GM21529 (cell line): Measurements from ENCODE around the gene DNAH14.
"Not testable (repeated sequence)": the region's sequence is repeated elsewhere in the genome, so short reads cannot be mapped to it uniquely, and the experiment has no call there.

Experiments used
- ATAC-seq: cut with Tn5 transposase; IDR thresholded peaks from one replicate; pipeline ENCODE4 v1.9.1; 2021; ENCODE audit not compliant: unreplicated experiment

The DNAH14 gene

DNA sequence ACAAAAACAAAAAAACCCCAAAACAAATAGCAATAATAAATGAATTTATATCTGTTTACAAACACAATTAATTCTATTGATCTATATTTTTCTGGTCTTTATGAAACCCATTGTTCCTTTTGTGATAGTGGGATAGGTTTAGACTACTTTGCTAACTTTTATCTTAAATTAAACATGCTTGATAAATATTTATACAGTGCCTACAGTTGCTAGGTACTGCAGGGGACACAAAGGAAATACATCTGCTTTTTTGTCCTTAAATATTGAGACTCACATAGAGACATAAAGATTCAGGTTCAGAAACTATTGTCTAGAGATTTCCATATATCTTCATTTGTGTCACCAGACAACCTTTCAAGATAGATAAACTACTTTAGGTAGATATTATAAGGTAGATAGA, 8.5 kb upstream of the DNAH14 start:
- ATAC-seq = no peak

DNA sequence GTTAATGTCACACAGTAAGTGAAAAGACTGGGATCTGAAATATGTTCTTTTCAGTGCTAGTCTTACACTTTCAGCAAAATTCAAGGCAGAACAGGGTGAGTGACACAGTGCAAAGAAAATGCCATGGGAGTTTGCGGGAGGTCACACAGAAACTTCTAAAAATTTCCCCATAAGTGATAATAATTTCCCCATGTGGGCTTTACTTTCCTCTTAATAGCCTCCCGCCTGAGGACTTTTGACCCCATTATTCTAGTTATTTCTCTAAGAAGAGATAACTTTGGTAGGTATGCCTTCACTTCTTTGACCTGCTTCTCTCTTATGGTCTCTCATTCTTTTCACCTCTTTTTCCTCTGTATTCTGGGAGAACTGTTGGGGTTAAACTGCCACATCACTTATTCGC, 8.1 kb upstream of the DNAH14 start:
- ATAC-seq = no peak

DNA sequence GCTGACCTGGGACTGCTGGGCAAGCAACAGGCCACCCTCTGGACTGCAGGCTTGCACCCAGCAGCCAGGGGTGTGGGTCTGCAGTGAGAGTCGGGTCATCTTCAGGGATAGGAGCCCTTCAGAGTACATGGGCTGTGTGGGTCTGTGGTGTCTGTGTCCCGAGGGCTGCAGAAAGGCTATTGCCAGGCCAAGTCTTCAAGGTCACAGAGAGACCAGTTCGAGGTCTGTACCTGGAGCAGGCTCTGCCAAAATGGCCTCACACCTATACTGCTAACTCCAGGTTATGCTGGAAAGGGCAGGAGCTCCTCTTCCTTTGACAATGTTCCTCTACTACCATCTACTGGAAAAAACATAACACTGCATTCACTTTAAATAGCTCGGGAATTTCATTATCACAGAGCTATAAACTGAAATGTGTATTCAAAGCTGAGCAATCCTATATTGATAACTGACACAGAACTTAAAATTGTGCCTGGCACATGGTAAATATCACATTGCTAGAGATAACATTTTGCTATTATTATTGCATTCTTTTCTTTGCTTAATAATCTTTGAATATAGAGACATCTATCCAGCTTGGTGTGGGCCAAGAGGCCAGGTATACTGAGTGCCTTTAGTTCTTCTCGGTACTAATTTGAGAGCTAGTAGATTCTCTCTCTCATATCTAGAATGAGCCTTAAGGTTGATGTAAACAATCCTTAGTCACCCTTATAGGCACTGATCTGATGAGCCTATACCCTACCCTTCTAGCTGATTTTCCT, 6.9 kb upstream of the DNAH14 start:
- no peak for ATAC-seq

DNA sequence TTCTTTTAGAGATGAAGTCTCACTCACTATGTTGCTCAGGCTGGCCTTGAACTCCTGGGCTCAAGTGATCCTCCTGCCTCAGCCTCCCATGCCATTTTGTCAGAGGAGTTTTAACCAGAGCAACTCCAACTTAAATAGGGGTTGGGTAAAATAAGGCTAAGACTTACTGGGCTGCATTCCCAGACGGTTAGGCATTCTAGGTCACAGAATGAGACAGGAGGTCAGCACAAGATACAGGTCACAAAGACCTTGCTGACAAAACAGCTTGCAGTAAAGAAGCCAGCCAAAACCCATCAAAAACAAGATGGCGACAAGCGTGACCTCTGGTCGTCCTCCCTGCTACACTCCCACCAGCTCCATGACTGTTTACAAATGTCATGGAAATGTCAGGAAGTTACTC, 5.7 kb upstream of the DNAH14 start:
- no peak for ATAC-seq

DNA sequence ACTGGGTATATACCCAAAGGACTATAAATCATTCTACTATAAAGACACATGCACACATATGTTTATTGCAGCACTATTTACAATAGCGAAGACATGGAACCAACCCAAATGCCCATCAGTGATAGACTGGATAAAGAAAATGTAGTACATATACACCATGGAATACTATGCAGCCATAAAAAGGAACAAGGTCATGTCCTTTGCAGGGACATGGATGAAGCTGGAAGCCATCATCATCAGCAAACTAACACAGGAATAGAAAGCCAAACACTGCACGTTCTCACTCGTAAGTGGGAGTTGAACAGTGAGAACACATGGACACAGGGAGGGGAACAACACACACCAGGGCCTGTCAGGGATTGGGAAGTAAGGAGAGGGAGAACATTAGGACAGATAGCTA, 1.8 kb upstream of the DNAH14 start:
- ATAC-seq = not testable (repeated sequence)

DNA sequence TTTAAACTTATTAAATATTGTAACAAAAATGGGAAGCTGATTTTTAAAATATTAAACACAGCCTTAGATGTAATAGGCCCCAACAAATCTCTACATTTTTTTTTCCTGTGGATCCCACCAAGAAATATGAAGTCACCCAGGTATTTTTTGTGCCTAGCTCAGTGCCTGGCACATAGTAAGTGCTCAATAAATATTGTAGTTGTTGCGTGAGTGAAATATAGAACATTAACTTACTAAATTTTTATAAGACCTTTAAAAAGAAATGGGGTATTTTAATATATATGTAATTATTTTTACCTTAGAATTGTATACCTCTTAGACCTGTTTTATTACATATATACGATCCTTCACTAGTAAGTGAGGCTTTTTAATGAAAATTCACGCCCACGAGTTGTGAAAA, 569 bp upstream of the DNAH14 start:
- ATAC-seq = no peak

DNA sequence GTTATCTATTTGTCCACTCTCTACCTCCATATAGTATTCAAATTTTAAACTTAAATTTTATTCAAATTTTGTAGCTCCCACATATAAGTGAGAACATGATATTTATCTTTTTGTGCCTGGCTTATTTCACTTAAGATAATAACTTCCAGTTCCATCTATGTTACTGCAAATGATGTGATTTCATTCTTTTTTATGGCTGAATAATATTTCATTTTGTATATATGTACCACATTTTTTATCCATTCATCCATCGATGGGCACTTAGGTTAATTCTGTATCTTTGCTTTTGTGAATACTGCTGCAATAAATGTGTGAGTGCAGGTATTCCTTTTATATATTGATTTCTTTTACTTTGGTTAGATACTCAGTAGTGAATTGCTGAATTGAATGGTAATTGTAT, 2.1 kb downstream of the DNAH14 start:
- ATAC-seq = no peak

DNA sequence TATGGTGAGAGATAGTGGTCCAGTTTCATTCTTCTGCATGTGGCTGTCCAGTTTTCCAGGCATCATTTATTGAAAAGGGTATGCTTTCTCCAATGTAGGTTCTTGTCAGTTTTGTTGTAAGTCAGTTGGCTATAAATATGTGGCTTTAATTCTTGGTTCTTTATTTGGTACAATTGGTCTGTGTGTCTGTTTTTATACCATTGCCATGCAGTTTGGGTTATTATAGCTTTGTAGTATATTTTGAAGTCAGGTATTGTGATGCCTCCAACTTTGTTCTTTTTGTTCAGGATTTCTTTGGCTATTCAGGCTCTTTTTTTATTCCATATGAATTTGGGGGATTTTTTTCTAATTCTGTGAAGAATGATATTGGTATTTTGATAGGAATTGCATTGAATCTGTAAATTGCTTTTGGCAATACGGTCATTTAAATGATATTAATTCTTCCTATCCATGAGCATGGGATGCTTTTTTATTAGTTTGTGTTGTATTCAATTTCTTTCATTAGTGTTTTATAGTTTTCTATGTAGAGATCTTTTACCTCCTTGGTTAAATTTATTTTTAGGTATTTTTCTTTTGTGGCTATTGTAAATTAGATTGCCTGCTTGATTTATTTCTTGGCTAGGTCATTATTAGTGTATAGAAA, 3.3 kb downstream of the DNAH14 start:
- ATAC-seq = no peak

DNA sequence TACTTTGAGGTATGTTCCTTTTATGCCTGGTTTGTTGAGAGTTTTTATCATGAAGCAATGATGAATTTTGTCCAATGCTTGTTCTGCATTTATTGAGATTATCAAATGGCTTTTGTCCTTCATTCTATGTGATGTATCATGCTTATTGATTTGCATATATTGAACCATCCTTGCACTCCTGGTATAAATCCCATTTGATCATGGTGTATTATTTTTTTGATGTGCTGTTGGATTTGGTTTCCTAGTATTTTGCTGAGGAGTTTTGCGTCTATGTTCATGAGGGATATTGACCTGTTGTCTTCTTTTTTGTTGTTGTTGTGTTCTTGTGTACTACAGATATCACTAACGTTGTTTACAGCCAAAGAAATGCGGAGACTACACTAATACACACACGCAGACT, 4.1 kb downstream of the DNAH14 start:
- ATAC-seq = no peak

DNA sequence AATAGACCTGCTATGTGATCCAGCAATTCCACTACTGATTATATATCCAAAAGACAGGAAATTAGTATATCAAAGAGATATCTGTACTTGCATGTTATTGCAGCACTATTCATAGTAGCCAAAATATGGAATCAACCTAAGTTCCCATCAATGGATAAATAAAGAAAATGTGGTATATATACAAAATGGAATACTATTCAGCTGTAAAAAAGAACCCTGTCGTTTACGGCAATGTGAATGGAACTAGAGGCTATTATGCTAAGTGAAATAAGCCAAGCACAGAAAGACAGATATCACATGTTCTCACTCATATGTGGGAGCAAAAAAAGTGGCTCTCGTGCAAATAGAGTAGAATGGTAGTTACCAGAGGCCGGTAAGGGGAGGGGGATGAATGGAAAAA, 9.2 kb downstream of the DNAH14 start:
- ATAC-seq = no peak

DNA sequence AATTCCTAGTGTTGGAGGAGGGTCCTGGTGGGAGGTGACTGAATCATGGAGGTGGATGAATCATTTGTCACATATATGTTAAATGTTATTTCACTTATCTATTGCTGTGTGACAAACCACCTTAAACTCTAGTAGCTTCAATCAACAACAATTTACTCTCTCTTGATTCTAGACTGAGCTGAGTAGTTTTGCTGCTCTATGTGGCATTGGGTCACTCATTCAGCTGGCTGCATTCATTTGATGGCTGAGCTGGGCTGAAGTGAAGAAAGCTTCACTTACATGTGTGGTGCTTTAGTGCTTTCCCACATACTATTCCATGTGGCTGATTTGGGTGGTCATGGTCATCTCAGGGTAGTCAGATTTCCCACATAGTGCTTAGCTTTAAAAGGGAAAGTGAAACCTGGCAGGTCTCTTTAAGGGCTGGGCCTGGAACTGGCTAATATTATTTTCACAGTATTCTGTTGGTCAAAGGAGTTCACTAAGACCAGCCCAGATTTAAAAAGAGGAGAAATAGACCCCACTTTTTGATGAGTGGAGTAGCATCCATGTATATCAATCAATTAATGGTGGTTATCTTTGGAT, 10.5 kb downstream of the DNAH14 start:
- ATAC-seq = no peak

DNA sequence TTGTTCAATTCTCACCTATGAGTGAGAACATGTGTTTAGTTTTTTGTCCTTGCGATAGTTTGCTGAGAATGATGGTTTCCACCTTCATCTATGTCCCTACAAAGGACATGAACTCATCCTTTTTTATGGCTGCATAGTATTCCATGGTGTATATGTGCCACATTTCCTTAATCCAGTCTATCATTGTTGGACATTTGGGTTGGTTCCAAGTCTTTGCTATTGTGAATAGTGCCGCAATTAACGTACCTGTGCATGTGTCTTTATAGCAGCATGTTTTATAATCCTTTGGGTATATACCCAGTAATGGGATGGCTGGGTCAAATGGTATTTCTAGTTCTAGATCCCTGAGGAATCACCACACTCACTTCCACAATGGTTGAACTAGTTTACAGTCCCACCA, 11.3 kb downstream of the DNAH14 start:
- not testable (repeated sequence) for ATAC-seq

DNA sequence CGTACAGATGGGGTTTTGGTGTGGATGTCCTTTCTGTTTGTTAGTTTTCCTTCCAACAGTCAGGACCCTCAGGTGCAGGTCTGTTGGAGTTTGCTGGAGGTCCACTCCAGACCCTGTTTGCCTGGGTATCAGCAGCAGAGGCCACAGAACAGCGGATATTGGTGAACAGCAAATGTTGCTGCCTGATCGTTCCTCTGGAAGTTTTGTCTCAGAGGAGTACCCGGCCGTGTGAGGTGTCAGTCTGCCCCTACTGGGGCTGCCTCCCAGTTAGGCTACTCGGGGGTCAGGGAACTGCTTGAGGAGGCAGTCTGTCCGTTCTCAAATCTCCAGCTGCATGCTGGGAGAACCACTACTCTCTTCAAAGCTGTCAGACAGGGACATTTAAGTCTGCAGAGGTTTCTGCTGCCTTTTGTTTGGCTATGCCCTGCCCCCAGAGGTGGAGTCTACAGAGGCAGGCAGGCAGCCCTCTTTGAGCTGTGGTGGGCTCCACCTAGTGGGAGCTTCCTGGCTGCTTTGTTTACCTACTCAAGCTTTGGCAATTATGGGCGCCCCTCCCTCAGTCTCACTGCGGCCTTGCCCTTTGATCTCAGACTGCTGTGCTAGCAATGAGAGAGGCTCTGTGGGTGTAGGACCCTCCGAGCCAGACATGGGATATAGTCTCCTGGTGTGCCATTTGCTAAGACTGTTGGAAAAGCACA, 16.3 kb downstream of the DNAH14 start:
- ATAC-seq = not testable (repeated sequence)

DNA sequence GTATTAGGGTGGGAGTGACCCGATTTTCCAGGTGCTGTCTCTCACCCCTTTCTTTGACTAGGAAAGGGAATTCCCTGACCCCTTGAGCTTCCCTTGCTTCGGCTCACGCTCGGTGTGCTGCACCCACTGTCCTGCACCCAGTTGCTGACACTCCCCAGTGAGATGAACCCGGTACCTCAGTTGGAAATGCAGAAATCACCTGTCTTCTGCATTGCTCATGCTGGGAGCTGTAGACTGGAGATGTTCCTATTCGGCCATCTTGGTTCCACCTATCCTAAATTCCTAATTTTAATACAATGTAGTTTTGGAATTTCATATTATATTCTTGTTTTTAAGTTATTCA, 16.8 kb downstream of the DNAH14 start:
- ATAC-seq = not testable (repeated sequence)

DNA sequence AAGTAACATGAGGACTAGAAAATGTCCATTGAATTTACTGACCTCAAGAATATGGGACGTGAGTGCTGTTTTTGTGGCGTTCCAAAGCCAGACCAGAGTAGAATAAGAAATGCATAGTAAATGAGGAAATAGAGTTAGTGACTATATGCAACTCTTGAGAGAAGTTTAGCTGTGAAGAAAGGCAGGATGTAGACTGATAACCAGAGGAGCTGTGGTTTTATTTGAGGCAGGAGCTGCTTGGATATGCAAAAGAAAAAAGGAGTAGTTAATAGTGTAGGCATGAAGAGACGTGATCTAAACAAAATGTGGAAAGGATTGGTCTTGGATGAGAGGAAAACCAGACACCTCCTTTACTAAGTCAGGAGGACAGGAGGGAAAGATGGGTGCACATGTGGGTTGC, 28.2 kb downstream of the DNAH14 start:
- ATAC-seq = no peak

DNA sequence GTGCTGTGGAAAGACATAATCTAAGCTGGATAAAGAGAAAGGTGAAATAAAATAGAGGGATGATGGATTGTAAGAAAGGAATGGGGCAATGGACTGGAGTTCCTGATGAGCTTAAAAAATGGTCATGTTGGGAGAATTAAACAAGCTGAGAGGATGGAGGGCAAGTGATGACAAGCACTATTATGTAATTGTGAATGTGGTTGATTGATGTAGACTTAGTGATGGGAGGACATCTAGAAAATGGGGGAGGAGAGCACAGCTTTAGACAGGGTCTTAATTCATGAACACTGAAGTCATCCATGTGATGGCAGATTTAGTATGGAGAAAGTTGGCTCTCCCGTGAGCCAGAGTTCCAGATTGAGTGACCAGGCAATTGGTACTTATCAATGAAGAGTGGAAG, 29.0 kb downstream of the DNAH14 start:
- no peak for ATAC-seq

DNA sequence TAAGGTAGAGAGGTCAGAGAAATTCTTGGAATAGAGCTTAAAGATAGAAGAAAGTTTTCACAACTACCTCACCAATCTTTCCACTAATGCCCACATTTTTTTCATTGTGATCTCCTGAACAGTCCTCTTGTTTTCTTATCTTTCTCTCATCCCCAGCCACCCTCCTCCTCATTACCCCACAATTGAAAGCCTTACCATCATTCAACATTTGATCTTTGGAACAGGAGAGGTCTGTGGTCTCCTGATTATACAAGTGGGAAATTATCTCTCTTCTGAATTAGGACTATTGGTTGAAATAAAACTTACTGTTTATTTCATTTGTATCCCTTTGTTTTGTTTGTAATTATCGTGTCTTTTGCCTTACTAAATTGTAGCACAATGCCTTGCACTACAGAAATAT, 29.6 kb downstream of the DNAH14 start:
- no peak for ATAC-seq

DNA sequence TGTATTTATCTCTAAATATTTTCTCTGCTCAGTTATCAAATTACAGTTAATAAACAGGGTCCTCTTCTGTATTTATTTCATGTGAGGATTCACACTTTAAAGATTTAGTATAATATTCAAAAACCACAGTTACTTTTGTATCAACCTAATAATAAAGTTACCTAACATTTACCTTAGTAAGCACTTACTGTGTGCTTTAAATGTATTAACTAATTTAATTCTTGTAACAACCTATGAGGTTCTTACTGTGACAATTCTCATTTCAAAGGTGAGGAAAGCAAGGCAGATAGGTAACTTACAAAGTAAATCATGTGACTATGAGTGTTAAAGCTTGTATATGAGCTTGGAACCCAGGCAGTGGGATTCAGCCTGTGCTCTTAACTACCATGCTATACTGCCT, 30.2 kb downstream of the DNAH14 start:
- ATAC-seq = no peak

DNA sequence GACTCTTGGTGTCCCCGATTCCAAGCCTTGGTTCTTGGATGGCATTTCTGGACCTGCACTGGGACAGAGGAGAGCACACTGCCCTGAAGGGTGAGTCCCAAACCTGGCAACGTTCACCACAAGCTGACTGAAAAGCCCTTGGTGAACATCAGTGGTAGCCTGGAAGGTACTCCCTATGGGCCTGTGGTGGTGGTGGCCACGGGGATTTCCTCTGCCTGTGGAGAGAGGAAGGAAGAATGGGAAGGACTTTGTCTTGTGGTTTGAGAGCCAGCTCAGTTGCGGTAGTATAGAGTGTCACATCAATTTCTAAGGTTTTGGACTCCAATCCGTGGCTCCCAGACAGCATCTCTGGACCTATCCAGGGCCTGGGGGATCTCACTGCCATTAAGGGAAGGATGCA, 50.7 kb downstream of the DNAH14 start:
- no peak for ATAC-seq

DNA sequence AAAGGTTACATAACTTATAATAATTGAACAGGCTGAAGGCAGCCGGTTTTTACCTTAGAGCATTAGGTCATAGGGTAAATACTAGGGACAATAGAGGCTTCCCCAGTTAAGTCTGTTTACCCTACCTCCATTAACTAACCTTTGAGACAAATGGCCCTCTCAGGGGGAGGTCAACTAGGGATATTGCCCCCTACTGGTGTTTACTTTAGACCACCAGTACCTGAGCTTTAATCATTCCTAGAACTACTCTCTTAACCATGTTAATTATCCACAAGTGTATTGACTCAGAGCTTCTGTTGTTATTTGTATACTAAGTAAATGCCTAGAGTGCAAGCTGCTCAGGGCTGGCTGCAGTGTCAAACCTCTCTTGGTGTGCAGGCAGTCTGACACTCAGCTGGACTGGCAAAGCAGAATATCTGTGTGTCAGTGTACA, 52.5 kb downstream of the DNAH14 start:
- ATAC-seq = not testable (repeated sequence)

DNA sequence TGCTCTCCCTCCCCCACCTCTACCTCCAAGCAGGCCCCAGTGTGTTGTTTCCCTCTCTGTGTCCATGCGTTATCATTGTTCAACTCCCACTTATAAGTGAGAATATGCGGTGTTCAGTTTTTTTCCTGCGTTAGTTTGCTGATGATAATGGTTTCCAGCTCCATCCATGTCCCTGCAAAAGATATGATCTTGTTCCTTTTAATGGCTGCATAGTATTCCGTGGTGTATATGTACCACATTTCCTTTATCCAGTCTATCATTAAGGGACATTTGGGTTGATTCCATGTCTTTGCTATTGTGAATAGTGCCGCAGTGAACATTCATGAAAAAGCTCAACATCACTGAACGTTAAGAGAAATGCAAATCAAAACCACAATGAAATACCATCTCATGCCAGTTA, 58.6 kb downstream of the DNAH14 start:
- ATAC-seq = no peak

DNA sequence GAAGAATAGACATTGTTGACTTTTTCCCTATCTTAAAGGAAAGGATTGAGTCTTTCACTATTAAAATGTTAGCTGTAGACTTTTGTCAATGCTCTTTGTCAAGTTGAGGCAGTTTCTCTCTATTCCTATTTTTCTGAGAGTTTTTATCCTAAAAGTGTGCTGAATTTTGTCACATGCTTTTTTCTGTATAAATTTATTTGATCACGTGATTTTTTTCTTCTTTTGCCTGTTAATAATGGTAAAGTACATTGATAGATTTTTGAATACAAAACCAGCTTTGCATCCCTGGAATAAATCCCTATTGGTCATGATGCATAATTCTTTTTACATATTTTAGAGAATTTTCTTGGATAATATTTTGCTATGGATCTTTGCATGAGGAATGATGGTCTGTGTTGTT, 60.1 kb downstream of the DNAH14 start:
- no peak for ATAC-seq
